Subcutaneous adipose tissue (tissue), 4 donors: Measurements from ENCODE around the gene NTRK2. TPM values are rescaled to one million over a fixed set of nuclear protein-coding genes. Genes with fewer than 3 reads are reported as not detected.

Source experiments
- CTCF ChIP-seq: fragments of 450-650 bp; IDR thresholded peaks from one replicate; pipeline ENCODE4 v1.5.1; 2016; ENCODE audit warnings: low read depth, mild to moderate bottlenecking, control low read depth, antibody characterized with exemption, moderate library complexity
- total RNA-seq, 4 donors: library from RNA; depleted of rRNA; stranded (reverse); fragments of >200 nt; gene quantifications; one replicate each; pipeline ENCODE4 v1.1.0, GENCODE V29; 2016

The NTRK2 gene
- total RNA-seq, 4 donors from 2014 or later: 51.5 to 105 (median 66.8) TPM

GRCh38 chr9:84731696-84732095 is 62.2 kb downstream of the NTRK2 start:
- TF ChIP-seq CTCF: no peak

GRCh38 chr9:84736081-84736480 is 66.6 kb downstream of the NTRK2 start:
- no peak for TF ChIP-seq CTCF

- no peak for TF ChIP-seq CTCF
Measured at GRCh38 chr9:84736536-84736935, 67.0 kb downstream of the NTRK2 start.

- TF ChIP-seq CTCF: no peak
Measured at GRCh38 chr9:84738353-84738752, 68.8 kb downstream of the NTRK2 start.

GRCh38 chr9:84742261-84742660 is 72.7 kb downstream of the NTRK2 start:
- no peak for TF ChIP-seq CTCF

- no peak for TF ChIP-seq CTCF
Measured at GRCh38 chr9:84744195-84744594, 74.7 kb downstream of the NTRK2 start.

GRCh38 chr9:84744726-84745125 is 75.2 kb downstream of the NTRK2 start:
- TF ChIP-seq CTCF: no peak

- no peak for TF ChIP-seq CTCF
Measured at GRCh38 chr9:84748112-84748511, 78.6 kb downstream of the NTRK2 start.
